ENCODE measurements around the gene PTMS. TPM values are rescaled to one million over a fixed set of nuclear protein-coding genes. Genes with fewer than 3 reads are reported as not detected.

PTMS gene
- total RNA-seq, 1 donor from 2014 or later: 134 TPM

DNA sequence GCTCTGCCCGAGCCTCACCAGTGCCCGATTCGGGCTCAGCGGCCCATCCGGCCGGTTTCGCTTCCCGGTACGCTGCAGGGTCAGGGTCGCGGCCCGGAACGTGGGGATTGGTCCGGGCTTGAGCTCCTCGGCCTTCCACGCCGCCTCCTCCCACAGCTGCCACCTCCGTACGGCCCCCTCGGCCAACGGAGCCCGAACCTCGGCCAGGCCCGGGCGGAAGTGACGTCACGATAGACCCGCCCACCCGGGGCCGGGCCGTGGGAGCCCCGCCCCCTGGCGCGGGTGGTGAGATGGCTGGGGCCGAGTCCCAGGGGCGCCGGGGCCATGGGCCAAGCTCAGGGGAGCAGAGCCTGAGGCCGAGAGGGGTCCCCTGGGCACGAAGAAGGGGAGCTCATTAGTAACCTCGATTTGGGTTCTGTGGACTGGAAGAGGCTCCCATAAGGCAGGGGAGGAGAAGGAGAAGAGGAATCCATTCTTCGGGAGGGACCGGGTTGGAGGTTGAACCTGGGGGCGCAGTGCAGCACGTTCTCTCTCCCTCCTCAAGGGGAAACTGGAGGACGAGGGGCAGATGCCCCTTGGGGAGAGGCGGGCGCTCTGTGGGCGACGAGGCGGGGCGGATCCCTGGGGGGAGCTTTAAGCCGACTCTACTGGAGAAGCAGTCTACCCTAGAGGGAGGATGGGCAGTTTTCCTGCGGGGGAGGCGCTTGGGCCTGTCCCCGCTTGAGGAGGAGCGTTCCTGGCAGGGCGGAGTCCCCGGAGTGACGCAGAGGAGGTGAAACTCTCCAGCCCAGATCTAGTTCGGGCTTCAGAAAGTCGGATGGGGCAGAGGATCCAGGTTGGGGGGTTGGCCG, 13.0 kb upstream of the PTMS start, which contains the start of gene MLF2:
Gene MLF2 (minus strand): TSS at position 221 of the 851 bp plus-strand sequence. CDS start 807 bp downstream, outside the sequence.
- peaks cover 3% of the 10 kb centered on the region for H3K27me3 Mint-ChIP-seq (ENCODE audit: insufficient read depth, low read depth)
- no peaks in the 10 kb centered on the region for H3K9me3 Mint-ChIP-seq
- H2AFZ ChIP-seq (replicated peaks): peak within 1 kb of the TSS; percentile 11
- no peaks in the 10 kb centered on the region for H3K9me3 ChIP-seq (ENCODE audit: low read depth)
- peak within 1 kb of the TSS; percentile 94 for H3K27ac ChIP-seq
- H3K4me3 Mint-ChIP-seq: peak within 1 kb of the TSS; percentile 96
- H3K36me3 Mint-ChIP-seq: peaks cover 7% of the 10 kb centered on the region
- peak within 1 kb of the TSS; percentile 93 for H3K9ac ChIP-seq
- H3K79me2 ChIP-seq (ENCODE audit: low read depth): peaks cover 21% of the 10 kb centered on the region
- peaks cover 32% of the 10 kb centered on the region for H3K4me1 Mint-ChIP-seq
- H3F3A ChIP-seq (ENCODE audit: low read depth): peaks cover 24% of the 10 kb centered on the region
- H3K4me2 ChIP-seq: peak within 1 kb of the TSS; percentile 81
- peaks cover 4% of the 10 kb centered on the region for H3K36me3 ChIP-seq
- H3K27ac Mint-ChIP-seq: peak within 1 kb of the TSS; percentile 99
- H4K20me1 ChIP-seq (ENCODE audit: low read depth): peaks cover 17% of the 10 kb centered on the region
- TF ChIP-seq, protein P1, sequence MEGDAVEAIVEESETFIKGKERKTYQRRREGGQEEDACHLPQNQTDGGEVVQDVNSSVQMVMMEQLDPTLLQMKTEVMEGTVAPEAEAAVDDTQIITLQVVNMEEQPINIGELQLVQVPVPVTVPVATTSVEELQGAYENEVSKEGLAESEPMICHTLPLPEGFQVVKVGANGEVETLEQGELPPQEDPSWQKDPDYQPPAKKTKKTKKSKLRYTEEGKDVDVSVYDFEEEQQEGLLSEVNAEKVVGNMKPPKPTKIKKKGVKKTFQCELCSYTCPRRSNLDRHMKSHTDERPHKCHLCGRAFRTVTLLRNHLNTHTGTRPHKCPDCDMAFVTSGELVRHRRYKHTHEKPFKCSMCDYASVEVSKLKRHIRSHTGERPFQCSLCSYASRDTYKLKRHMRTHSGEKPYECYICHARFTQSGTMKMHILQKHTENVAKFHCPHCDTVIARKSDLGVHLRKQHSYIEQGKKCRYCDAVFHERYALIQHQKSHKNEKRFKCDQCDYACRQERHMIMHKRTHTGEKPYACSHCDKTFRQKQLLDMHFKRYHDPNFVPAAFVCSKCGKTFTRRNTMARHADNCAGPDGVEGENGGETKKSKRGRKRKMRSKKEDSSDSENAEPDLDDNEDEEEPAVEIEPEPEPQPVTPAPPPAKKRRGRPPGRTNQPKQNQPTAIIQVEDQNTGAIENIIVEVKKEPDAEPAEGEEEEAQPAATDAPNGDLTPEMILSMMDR (IDR thresholded peaks at IDR 0.05): peak; percentile 95
- TF ChIP-seq EZH2phosphoT487 (IDR thresholded peaks at IDR 0.05): no peak
- TF ChIP-seq EZH2 (IDR thresholded peaks at IDR 0.05): no peak
- DNase-seq (ENCODE audit: low spot score): peak; percentile 97
- peaks cover 21% of the 10 kb centered on the region for H3K4me1 ChIP-seq
- peak within 1 kb of the TSS; percentile 89 for H3K4me3 ChIP-seq
- no peaks in the 10 kb centered on the region for H3K27me3 ChIP-seq

GRCh38 chr12:6753772-6754356, 12.3 kb upstream of the PTMS start:
- Histone ChIP-seq H3K36me3 (peaks cover 4% of the 10 kb centered on the region), H3K9ac (no peak overlapping the region), H3K4me2 (peak overlapping the region; percentile 81), H3K4me3 (peak overlapping the region; percentile 8), H3K27ac (no peak overlapping the region), H3F3A (ENCODE audit: low read depth) (peaks cover 29% of the 10 kb centered on the region), H2AFZ (replicated peaks) (peak overlapping the region; percentile 11), H3K79me2 (ENCODE audit: low read depth) (peaks cover 21% of the 10 kb centered on the region), H3K4me1 (peaks cover 27% of the 10 kb centered on the region), H3K27me3 (no peaks in the 10 kb centered on the region), H4K20me1 (ENCODE audit: low read depth) (peaks cover 17% of the 10 kb centered on the region), H3K9me3 (ENCODE audit: low read depth) (no peaks in the 10 kb centered on the region)
- peak overlapping the region; percentile 99 for H3K27ac Mint-ChIP-seq
- TF ChIP-seq EZH2 (IDR thresholded peaks at IDR 0.05) (no peak), EZH2phosphoT487 (IDR thresholded peaks at IDR 0.05) (no peak)
- TF ChIP-seq, protein P1 (IDR thresholded peaks at IDR 0.05): no peak
- DNase-seq (ENCODE audit: low spot score): no peak
- peaks cover 3% of the 10 kb centered on the region for H3K27me3 Mint-ChIP-seq (ENCODE audit: insufficient read depth, low read depth)
- H3K9me3 Mint-ChIP-seq: no peaks in the 10 kb centered on the region
- peak overlapping the region; percentile 96 for H3K4me3 Mint-ChIP-seq
- H3K36me3 Mint-ChIP-seq: peaks cover 4% of the 10 kb centered on the region
- peaks cover 38% of the 10 kb centered on the region for H3K4me1 Mint-ChIP-seq

GRCh38 chr12:6754411-6754810, 11.8 kb upstream of the PTMS start:
- H3K4me3 Mint-ChIP-seq: peak overlapping the region; percentile 96
- no peaks in the 10 kb centered on the region for H3K9me3 Mint-ChIP-seq
- H3K27ac Mint-ChIP-seq: peak overlapping the region; percentile 65
- peaks cover 3% of the 10 kb centered on the region for H3K36me3 Mint-ChIP-seq
- Histone ChIP-seq H3K9ac (no peak overlapping the region), H4K20me1 (ENCODE audit: low read depth) (peaks cover 17% of the 10 kb centered on the region), H2AFZ (replicated peaks) (no peak overlapping the region), H3K27ac (no peak overlapping the region), H3F3A (ENCODE audit: low read depth) (peaks cover 33% of the 10 kb centered on the region), H3K36me3 (peaks cover 4% of the 10 kb centered on the region), H3K4me2 (peak overlapping the region; percentile 81), H3K4me1 (peaks cover 31% of the 10 kb centered on the region), H3K4me3 (no peak overlapping the region), H3K9me3 (ENCODE audit: low read depth) (no peaks in the 10 kb centered on the region), H3K79me2 (ENCODE audit: low read depth) (peaks cover 21% of the 10 kb centered on the region), H3K27me3 (no peaks in the 10 kb centered on the region)
- H3K27me3 Mint-ChIP-seq (ENCODE audit: insufficient read depth, low read depth): peaks cover 3% of the 10 kb centered on the region
- DNase-seq (ENCODE audit: low spot score): no peak
- no peak for TF ChIP-seq EZH2 (IDR thresholded peaks at IDR 0.05)
- TF ChIP-seq, protein P1 (IDR thresholded peaks at IDR 0.05): no peak
- H3K4me1 Mint-ChIP-seq: peaks cover 42% of the 10 kb centered on the region

All from neural progenitor cell (in vitro differentiated cells).